ENCODE results near the gene FGF7. TPM values are rescaled to one million over a fixed set of nuclear protein-coding genes. Genes with fewer than 3 reads are reported as not detected.

Gene FGF7
- total and polyA plus RNA-seq, 2 donors (not counting 1 experiment from before 2014, with no cell fraction given): 61.5 to 488 TPM

GRCh38 chr15:49460411-49460941 lies 37.4 kb downstream of the FGF7 start:
- Histone ChIP-seq H3K9me3 (ENCODE audit: control insufficient read depth, insufficient read depth, low read depth, low read length) (no peaks in the 10 kb centered on the region), H3K79me2 (ENCODE audit: control insufficient read depth, insufficient read depth, low read length) (peaks cover 28% of the 10 kb centered on the region), H3K4me3 (replicated peaks in 1 of 4; ENCODE audit: control extremely low read depth in 1 of 4, insufficient read depth in 1 of 4, low read depth in 3 of 4, low read length in 4 of 4) (no peak overlapping the region), H3K4me2 (ENCODE audit: extremely low read depth, insufficient read depth, low read length) (no peak overlapping the region), H3K27me3 (ENCODE audit: control insufficient read depth, insufficient read depth, low read length) (no peaks in the 10 kb centered on the region), H4K20me1 (ENCODE audit: control insufficient read depth, extremely low read depth, insufficient read depth, low read length) (no peaks in the 10 kb centered on the region), H3K36me3 (ENCODE audit: control insufficient read depth, insufficient read depth, low read length) (no peaks in the 10 kb centered on the region), H3K4me1 (ENCODE audit: control insufficient read depth, extremely low read depth, insufficient read depth, low read length) (peaks cover 10% of the 10 kb centered on the region), H3K27ac (ENCODE audit: insufficient read depth, low read length) (no peak overlapping the region), H2AFZ (ENCODE audit: low read length) (no peak overlapping the region), H3K9ac (ENCODE audit: insufficient read depth, low read length) (no peak overlapping the region)
- TF ChIP-seq EZH2 (IDR thresholded peaks at IDR 0.05; ENCODE audit: low read length, missing control alignments): no peak
- no peak for TF ChIP-seq CTCF (conservative IDR thresholded peaks at IDR 0.05 in 1 of 2, IDR thresholded peaks at IDR 0.05 in 1 of 2; ENCODE audit: low read depth in 1 of 2, low read length in 2 of 2)
- no peak for DNase-seq (ENCODE audit: low read depth in 2 of 2)

GRCh38 chr15:49462232-49462844 lies 39.3 kb downstream of the FGF7 start:
- peaks cover 10% of the 10 kb centered on the region for H3K4me1 ChIP-seq (ENCODE audit: control insufficient read depth, extremely low read depth, insufficient read depth, low read length)
- DNase-seq (ENCODE audit: low read depth in 2 of 2): peak in 1 of 2 donors; percentile 51

GRCh38 chr15:49464522-49464921 lies 41.5 kb downstream of the FGF7 start:
- no peak overlapping the region for H3K4me2 ChIP-seq (ENCODE audit: extremely low read depth, insufficient read depth, low read length)
- no peak overlapping the region for H2AFZ ChIP-seq (ENCODE audit: low read length)
- H3K27ac ChIP-seq (ENCODE audit: insufficient read depth, low read length): no peak overlapping the region
- H3K9ac ChIP-seq (ENCODE audit: insufficient read depth, low read length): no peak overlapping the region
- DNase-seq (ENCODE audit: low read depth in 2 of 2): no peak
- no peaks in the 10 kb centered on the region for H3K9me3 ChIP-seq (ENCODE audit: control insufficient read depth, insufficient read depth, low read depth, low read length)
- peaks cover 2% of the 10 kb centered on the region for H3K4me1 ChIP-seq (ENCODE audit: control insufficient read depth, extremely low read depth, insufficient read depth, low read length)
- H3K4me3 ChIP-seq (replicated peaks in 1 of 4; ENCODE audit: control extremely low read depth in 1 of 4, insufficient read depth in 1 of 4, low read depth in 3 of 4, low read length in 4 of 4): no peak overlapping the region
- TF ChIP-seq CTCF (conservative IDR thresholded peaks at IDR 0.05 in 1 of 2, IDR thresholded peaks at IDR 0.05 in 1 of 2; ENCODE audit: low read depth in 1 of 2, low read length in 2 of 2) (no peak), EZH2 (IDR thresholded peaks at IDR 0.05; ENCODE audit: low read length, missing control alignments) (no peak)
- no peaks in the 10 kb centered on the region for H3K36me3 ChIP-seq (ENCODE audit: control insufficient read depth, insufficient read depth, low read length)
- H3K79me2 ChIP-seq (ENCODE audit: control insufficient read depth, insufficient read depth, low read length): peaks cover 31% of the 10 kb centered on the region
- no peaks in the 10 kb centered on the region for H4K20me1 ChIP-seq (ENCODE audit: control insufficient read depth, extremely low read depth, insufficient read depth, low read length)
- no peaks in the 10 kb centered on the region for H3K27me3 ChIP-seq (ENCODE audit: control insufficient read depth, insufficient read depth, low read length)

More at GRCh38 chr15:49462232-49462844, 39.3 kb downstream of the FGF7 start:
- Histone ChIP-seq H3K9ac (ENCODE audit: insufficient read depth, low read length) (no peak overlapping the region), H3K9me3 (ENCODE audit: control insufficient read depth, insufficient read depth, low read depth, low read length) (no peaks in the 10 kb centered on the region), H3K4me2 (ENCODE audit: extremely low read depth, insufficient read depth, low read length) (peak overlapping the region; percentile 13), H3K27me3 (ENCODE audit: control insufficient read depth, insufficient read depth, low read length) (no peaks in the 10 kb centered on the region), H3K27ac (ENCODE audit: insufficient read depth, low read length) (no peak overlapping the region), H4K20me1 (ENCODE audit: control insufficient read depth, extremely low read depth, insufficient read depth, low read length) (no peaks in the 10 kb centered on the region), H3K4me3 (replicated peaks in 1 of 4; ENCODE audit: control extremely low read depth in 1 of 4, insufficient read depth in 1 of 4, low read depth in 3 of 4, low read length in 4 of 4) (no peak overlapping the region), H3K79me2 (ENCODE audit: control insufficient read depth, insufficient read depth, low read length) (peaks cover 34% of the 10 kb centered on the region), H2AFZ (ENCODE audit: low read length) (no peak overlapping the region), H3K36me3 (ENCODE audit: control insufficient read depth, insufficient read depth, low read length) (no peaks in the 10 kb centered on the region)
- TF ChIP-seq CTCF (conservative IDR thresholded peaks at IDR 0.05 in 1 of 2, IDR thresholded peaks at IDR 0.05 in 1 of 2; ENCODE audit: low read depth in 1 of 2, low read length in 2 of 2): no peak
- TF ChIP-seq EZH2 (IDR thresholded peaks at IDR 0.05; ENCODE audit: low read length, missing control alignments): no peak

All from fibroblast of lung (primary cell).